Vagina (tissue), 2 donors: ENCODE data around the gene PHLPP2. TPM values are rescaled to one million over a fixed set of nuclear protein-coding genes. Genes with fewer than 3 reads are reported as not detected.

Source experiments
- DNase-seq, 2 donors: peaks; one replicate each; pipeline ENCODE4 v3.0.0-alpha.2; 2017; ENCODE audit errors: extremely low spot score in 2 of 2
- H3K27ac ChIP-seq: fragments of 200-600 bp; sonication (generic); one replicate; pipeline ENCODE4 v1.5.1; 2019
- H3K27me3 ChIP-seq: fragments of 200-600 bp; sonication (generic); one replicate; pipeline ENCODE4 v1.5.1; 2019
- H3K36me3 ChIP-seq, 2 donors: fragments of 200-600 bp; sonication (generic); one replicate each; pipeline ENCODE4 v1.5.1; 2017 to 2019
- H3K4me1 ChIP-seq: fragments of 200-600 bp; sonication (generic); one replicate; pipeline ENCODE4 v1.5.1; 2019
- H3K4me3 ChIP-seq, 2 donors: fragments of 200-600 bp; sonication (generic); 1 replicate in 1 of 2; 2 replicates in 1 of 2; pipeline ENCODE4 v1.5.1; 2016 to 2019
- H3K9me3 ChIP-seq: fragments of 200-600 bp; sonication (generic); one replicate; pipeline ENCODE4 v1.5.1; 2019
- CTCF ChIP-seq, 3 experiments: fragments of 450-650 bp in 2 of 3; fragments of 200-600 bp in 1 of 3; sonication (generic) in 1 of 3; IDR thresholded peaks; one replicate each; pipeline ENCODE4 v1.5.1; 2017 to 2019; ENCODE audit warnings: antibody characterized with exemption in 3 of 3, mild to moderate bottlenecking in 2 of 3, moderate library complexity in 2 of 3
- POLR2A ChIP-seq, 2 donors: fragments of 450-650 bp; IDR thresholded peaks; one replicate each; pipeline ENCODE4 v1.6.1; 2017; ENCODE audit warnings: antibody characterized with exemption in 2 of 2, mild to moderate bottlenecking in 2 of 2, moderate library complexity in 2 of 2
- POLR2AphosphoS5 ChIP-seq, 2 donors: sonication (generic); formaldehyde crosslinking; IDR thresholded peaks; one replicate each; pipeline ENCODE4 v1.9.0; 2017; ENCODE audit warnings: antibody characterized with exemption in 2 of 2, mild to moderate bottlenecking in 2 of 2, low read depth in 1 of 2; ENCODE audit not compliant: insufficient read depth in 1 of 2
- intact Hi-C: fragments of 100-400 bp; cut with DNase I; formaldehyde crosslinking; loops from one replicate; pipeline ENCODE4 v1.15.1; 2023
- total RNA-seq: library from RNA; depleted of rRNA; stranded (reverse); fragments of >200 nt; gene quantifications from one replicate; pipeline ENCODE4 v1.2.3, GENCODE V29; 2016

Gene PHLPP2
- total RNA-seq, 1 donor from 2014 or later: 6.4 TPM

- Histone ChIP-seq H3K9me3 (no peaks in the 10 kb centered on the region), H3K36me3 (no peaks in the 10 kb centered on the region), H3K4me1 (peaks cover 15% of the 10 kb centered on the region), H3K27me3 (peaks cover 2% of the 10 kb centered on the region), H3K4me3 (no peak overlapping the region), H3K27ac (no peak overlapping the region)
- TF ChIP-seq POLR2A (IDR thresholded peaks at IDR 0.05): no peak
- TF ChIP-seq CTCF (IDR thresholded peaks at IDR 0.05): no peak
- no peak for TF ChIP-seq POLR2AphosphoS5 (IDR thresholded peaks at IDR 0.05; ENCODE audit: insufficient read depth in 1 of 2, low read depth in 1 of 2)
- intact Hi-C loops: no loop called here
- no peak for DNase-seq
Measured at GRCh38 chr16:71630808-71631207, 93.7 kb downstream of the PHLPP2 start.

GRCh38 chr16:71629278-71630016 is 95.1 kb downstream of the PHLPP2 start:
- intact Hi-C loops: no loop called here
- no peak overlapping the region for H3K4me3 ChIP-seq

GRCh38 chr16:71628810-71629209 is 95.7 kb downstream of the PHLPP2 start:
- no peaks in the 10 kb centered on the region for H3K9me3 ChIP-seq
- H3K27me3 ChIP-seq: peaks cover 3% of the 10 kb centered on the region
- peaks cover 17% of the 10 kb centered on the region for H3K4me1 ChIP-seq
- TF ChIP-seq POLR2AphosphoS5 (IDR thresholded peaks at IDR 0.05; ENCODE audit: insufficient read depth in 1 of 2, low read depth in 1 of 2): no peak
- TF ChIP-seq CTCF (IDR thresholded peaks at IDR 0.05): no peak
- TF ChIP-seq POLR2A (IDR thresholded peaks at IDR 0.05): no peak
- H3K4me3 ChIP-seq: no peak overlapping the region
- intact Hi-C loops: no loop called here
- DNase-seq: no peak
- H3K27ac ChIP-seq: no peak overlapping the region
- no peaks in the 10 kb centered on the region for H3K36me3 ChIP-seq

More at GRCh38 chr16:71629278-71630016, 95.1 kb downstream of the PHLPP2 start:
- Histone ChIP-seq H3K27me3 (peaks cover 3% of the 10 kb centered on the region), H3K4me1 (peaks cover 17% of the 10 kb centered on the region), H3K36me3 (no peaks in the 10 kb centered on the region), H3K9me3 (no peaks in the 10 kb centered on the region), H3K27ac (no peak overlapping the region)
- no peak for DNase-seq
- TF ChIP-seq CTCF (IDR thresholded peaks at IDR 0.05) (no peak), POLR2AphosphoS5 (IDR thresholded peaks at IDR 0.05; ENCODE audit: insufficient read depth in 1 of 2, low read depth in 1 of 2) (no peak), POLR2A (IDR thresholded peaks at IDR 0.05) (no peak)

- H3K4me1 ChIP-seq: peaks cover 17% of the 10 kb centered on the region
- H3K27me3 ChIP-seq: peaks cover 3% of the 10 kb centered on the region
- no peak overlapping the region for H3K4me3 ChIP-seq
- TF ChIP-seq POLR2A (IDR thresholded peaks at IDR 0.05) (no peak), CTCF (IDR thresholded peaks at IDR 0.05) (no peak), POLR2AphosphoS5 (IDR thresholded peaks at IDR 0.05; ENCODE audit: insufficient read depth in 1 of 2, low read depth in 1 of 2) (no peak)
- H3K9me3 ChIP-seq: no peaks in the 10 kb centered on the region
- H3K27ac ChIP-seq: no peak overlapping the region
- no peaks in the 10 kb centered on the region for H3K36me3 ChIP-seq
- DNase-seq: no peak
- intact Hi-C loops: no loop called here
Measured at GRCh38 chr16:71627731-71628181, 96.7 kb downstream of the PHLPP2 start.

GRCh38 chr16:71626858-71627213 is 97.7 kb downstream of the PHLPP2 start:
- DNase-seq: no peak
- Histone ChIP-seq H3K4me3 (peak overlapping the region; percentile 15 to 48), H3K27ac (no peak overlapping the region), H3K36me3 (no peaks in the 10 kb centered on the region), H3K27me3 (peaks cover 3% of the 10 kb centered on the region), H3K4me1 (peaks cover 17% of the 10 kb centered on the region), H3K9me3 (no peaks in the 10 kb centered on the region)
- TF ChIP-seq POLR2AphosphoS5 (IDR thresholded peaks at IDR 0.05; ENCODE audit: insufficient read depth in 1 of 2, low read depth in 1 of 2): no peak
- no peak for TF ChIP-seq CTCF (IDR thresholded peaks at IDR 0.05)
- no peak for TF ChIP-seq POLR2A (IDR thresholded peaks at IDR 0.05)
- intact Hi-C loops: no loop called here
